LNCaP clone FGC (cell line): ENCODE results near the gene MRM2.

Source experiments
- DNase-seq: peaks from one replicate; pipeline ENCODE4 v3.0.0-alpha.2; 2011; ENCODE audit warnings: low read depth
- H3K4me3 ChIP-seq: 2 replicates; pipeline ENCODE4 v1.5.1; 2011; ENCODE audit warnings: mild to moderate bottlenecking, low read depth, low read length, control low read depth
- TF ChIP-seq, protein P1 (sequence below): IDR thresholded peaks from 2 replicates; pipeline ENCODE4 v1.5.1; 2012; ENCODE audit warnings: mild to moderate bottlenecking; ENCODE audit not compliant: control insufficient read depth, insufficient read depth; ENCODE audit errors: extremely low read depth

MRM2 gene

GRCh38 chr7:2217716-2218443 is 24.1 kb downstream of the MRM2 start:
- no peak overlapping the region for H3K4me3 ChIP-seq
- TF ChIP-seq, protein P1, sequence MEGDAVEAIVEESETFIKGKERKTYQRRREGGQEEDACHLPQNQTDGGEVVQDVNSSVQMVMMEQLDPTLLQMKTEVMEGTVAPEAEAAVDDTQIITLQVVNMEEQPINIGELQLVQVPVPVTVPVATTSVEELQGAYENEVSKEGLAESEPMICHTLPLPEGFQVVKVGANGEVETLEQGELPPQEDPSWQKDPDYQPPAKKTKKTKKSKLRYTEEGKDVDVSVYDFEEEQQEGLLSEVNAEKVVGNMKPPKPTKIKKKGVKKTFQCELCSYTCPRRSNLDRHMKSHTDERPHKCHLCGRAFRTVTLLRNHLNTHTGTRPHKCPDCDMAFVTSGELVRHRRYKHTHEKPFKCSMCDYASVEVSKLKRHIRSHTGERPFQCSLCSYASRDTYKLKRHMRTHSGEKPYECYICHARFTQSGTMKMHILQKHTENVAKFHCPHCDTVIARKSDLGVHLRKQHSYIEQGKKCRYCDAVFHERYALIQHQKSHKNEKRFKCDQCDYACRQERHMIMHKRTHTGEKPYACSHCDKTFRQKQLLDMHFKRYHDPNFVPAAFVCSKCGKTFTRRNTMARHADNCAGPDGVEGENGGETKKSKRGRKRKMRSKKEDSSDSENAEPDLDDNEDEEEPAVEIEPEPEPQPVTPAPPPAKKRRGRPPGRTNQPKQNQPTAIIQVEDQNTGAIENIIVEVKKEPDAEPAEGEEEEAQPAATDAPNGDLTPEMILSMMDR, result no peak
- DNase-seq, result no peak

- no peak overlapping the region for H3K4me3 ChIP-seq
- TF ChIP-seq, protein P1, result no peak
- DNase-seq, result no peak
These were observed 24.8 kb downstream of the MRM2 start for GRCh38 chr7:2217206-2217605.

- TF ChIP-seq, protein P1, result no peak
- H3K4me3 ChIP-seq, result no peak overlapping the region
- DNase-seq, result no peak
These were observed 26.2 kb downstream of the MRM2 start for GRCh38 chr7:2215851-2216250.

- H3K4me3 ChIP-seq, result no peak overlapping the region
- TF ChIP-seq, protein P1, result no peak
- DNase-seq, result no peak
These were observed 27.4 kb downstream of the MRM2 start for GRCh38 chr7:2214636-2215035.

DNA sequence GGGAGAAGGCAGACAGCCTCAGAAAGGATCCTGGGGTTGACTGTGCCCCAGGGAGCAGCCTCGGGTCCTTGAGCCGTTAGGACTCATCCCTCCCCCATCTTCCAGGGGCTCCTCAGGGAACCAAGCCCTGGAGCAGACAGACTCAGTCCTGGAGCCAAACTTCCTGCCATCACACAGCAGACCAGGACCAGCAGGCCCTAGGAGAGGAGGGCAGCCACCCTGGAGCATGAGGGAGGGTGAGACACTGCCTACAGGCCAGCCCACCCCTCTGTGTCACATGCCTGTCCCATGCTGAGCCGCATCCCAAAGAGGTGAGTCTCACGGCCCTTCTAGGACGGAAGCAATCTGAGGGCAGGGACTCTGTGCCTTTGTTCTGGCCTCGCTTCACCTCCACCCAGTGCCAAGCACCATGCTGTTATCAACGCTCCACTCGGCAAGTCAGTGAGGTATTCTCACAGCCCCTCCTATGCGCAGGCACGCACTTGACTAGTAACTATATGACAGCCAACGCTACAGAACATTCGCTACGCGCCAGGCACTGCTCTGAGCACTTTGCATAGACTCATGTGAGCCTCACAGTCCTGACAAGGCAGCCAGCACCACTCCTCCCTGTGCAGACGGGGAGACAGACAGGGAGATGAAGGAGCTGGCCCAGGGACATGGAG is 28.3 kb downstream of the MRM2 start:
- H3K4me3 ChIP-seq, result no peak overlapping the region
- TF ChIP-seq, protein P1, result no peak
- DNase-seq, result no peak

GRCh38 chr7:2212906-2213305 is 29.1 kb downstream of the MRM2 start:
- H3K4me3 ChIP-seq, result no peak overlapping the region
- DNase-seq, result no peak

More at GRCh38 chr7:2212906-2213305, 29.1 kb downstream of the MRM2 start:
- TF ChIP-seq, protein P1, result no peak
